PFSK-1 (cell line): ENCODE measurements around the gene ARHGAP12.

ENCODE experiments used
- FOXP2 ChIP-seq: optimal IDR thresholded peaks from 2 replicates; pipeline ENCODE3; 2011; ENCODE audit warnings: borderline replicate concordance, control low read depth, inconsistent platforms; ENCODE audit not compliant: insufficient read depth; ENCODE audit errors: extremely low read length, extremely low read depth
- POLR2AphosphoS5 ChIP-seq: IDR thresholded peaks from 2 replicates; pipeline ENCODE4 v1.6.1; 2012; ENCODE audit warnings: low read depth, mild to moderate bottlenecking, control low read depth, low read length, moderate library complexity
- SIN3A ChIP-seq: IDR thresholded peaks from 2 replicates; pipeline ENCODE4 v1.6.1; 2012; ENCODE audit warnings: mild to moderate bottlenecking, low read length, moderate library complexity, borderline replicate concordance; ENCODE audit not compliant: insufficient read depth
- TAF1 ChIP-seq: IDR thresholded peaks from 2 replicates; pipeline ENCODE4 v1.6.1; 2012; ENCODE audit warnings: low read length, control low read depth, borderline replicate concordance; ENCODE audit not compliant: insufficient read depth
- TF ChIP-seq, protein P1 (sequence below), 2 experiments: IDR thresholded peaks; 2 replicates each; pipeline versions ENCODE4 v1.6.1 to v1.8.0; 2011 to 2012; ENCODE audit warnings: low read depth in 2 of 2, low read length in 2 of 2, control low read depth in 1 of 2, inconsistent platforms in 1 of 2, mild to moderate bottlenecking in 1 of 2, moderate library complexity in 1 of 2; ENCODE audit not compliant: insufficient read depth in 1 of 2

The ARHGAP12 gene

DNA sequence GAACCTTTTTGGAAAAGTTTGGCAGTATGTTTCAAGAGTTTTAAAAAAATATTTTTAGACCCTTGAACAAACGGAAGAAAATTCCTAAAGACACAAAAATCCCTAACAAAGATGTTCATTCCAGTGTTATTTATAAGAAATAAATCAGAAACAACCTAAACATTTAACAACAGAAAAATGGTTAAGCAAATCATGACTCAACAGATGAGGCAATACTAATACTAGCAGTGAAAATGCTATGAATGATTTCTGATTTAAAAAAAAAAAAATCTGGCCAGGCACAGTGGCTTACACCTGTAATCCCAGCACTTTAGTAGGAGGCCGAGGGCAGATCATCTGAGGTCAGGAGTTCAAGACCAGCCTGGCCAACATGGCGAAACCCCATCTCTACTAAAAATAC is 61.0 kb downstream of the ARHGAP12 start:
- TF ChIP-seq FOXP2, result no peak
- TF ChIP-seq TAF1, result no peak
- TF ChIP-seq SIN3A, result no peak
- TF ChIP-seq POLR2AphosphoS5, result no peak
- TF ChIP-seq, protein P1, sequence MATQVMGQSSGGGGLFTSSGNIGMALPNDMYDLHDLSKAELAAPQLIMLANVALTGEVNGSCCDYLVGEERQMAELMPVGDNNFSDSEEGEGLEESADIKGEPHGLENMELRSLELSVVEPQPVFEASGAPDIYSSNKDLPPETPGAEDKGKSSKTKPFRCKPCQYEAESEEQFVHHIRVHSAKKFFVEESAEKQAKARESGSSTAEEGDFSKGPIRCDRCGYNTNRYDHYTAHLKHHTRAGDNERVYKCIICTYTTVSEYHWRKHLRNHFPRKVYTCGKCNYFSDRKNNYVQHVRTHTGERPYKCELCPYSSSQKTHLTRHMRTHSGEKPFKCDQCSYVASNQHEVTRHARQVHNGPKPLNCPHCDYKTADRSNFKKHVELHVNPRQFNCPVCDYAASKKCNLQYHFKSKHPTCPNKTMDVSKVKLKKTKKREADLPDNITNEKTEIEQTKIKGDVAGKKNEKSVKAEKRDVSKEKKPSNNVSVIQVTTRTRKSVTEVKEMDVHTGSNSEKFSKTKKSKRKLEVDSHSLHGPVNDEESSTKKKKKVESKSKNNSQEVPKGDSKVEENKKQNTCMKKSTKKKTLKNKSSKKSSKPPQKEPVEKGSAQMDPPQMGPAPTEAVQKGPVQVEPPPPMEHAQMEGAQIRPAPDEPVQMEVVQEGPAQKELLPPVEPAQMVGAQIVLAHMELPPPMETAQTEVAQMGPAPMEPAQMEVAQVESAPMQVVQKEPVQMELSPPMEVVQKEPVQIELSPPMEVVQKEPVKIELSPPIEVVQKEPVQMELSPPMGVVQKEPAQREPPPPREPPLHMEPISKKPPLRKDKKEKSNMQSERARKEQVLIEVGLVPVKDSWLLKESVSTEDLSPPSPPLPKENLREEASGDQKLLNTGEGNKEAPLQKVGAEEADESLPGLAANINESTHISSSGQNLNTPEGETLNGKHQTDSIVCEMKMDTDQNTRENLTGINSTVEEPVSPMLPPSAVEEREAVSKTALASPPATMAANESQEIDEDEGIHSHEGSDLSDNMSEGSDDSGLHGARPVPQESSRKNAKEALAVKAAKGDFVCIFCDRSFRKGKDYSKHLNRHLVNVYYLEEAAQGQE (IDR thresholded peaks at IDR 0.05; ENCODE audit: insufficient read depth in 1 of 2, low read depth in 2 of 2, low read length in 2 of 2), result no peak

DNA sequence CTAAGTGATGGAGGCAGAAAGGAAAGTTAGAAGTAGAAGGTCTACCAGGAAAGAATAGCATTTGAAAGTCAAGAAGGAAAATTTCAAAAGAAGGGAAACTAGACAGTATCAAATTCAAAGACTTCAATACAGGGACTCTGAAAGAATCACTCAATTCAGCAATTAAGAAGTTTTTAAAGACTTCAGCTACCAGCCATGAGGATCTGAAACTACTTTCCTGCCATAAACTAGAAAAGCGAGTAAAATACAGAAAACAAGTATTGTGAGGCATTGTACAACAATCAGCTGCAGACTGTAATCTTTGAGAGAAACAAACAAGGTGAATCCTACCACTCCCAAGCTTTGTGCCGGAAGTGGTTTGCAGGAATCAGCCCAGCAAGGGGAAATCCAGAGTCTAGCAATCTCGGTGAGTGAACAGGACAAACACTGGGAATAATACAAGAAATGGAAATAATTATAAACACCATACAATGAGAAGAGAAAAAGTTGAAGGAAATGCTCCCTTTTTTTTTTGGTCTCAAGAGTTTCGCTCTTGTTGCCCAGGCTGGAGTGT is 62.4 kb downstream of the ARHGAP12 start:
- TF ChIP-seq SIN3A (no peak), FOXP2 (no peak), POLR2AphosphoS5 (no peak), TAF1 (no peak)
- TF ChIP-seq, protein P1 (IDR thresholded peaks at IDR 0.05; ENCODE audit: insufficient read depth in 1 of 2, low read depth in 2 of 2, low read length in 2 of 2), result no peak

DNA sequence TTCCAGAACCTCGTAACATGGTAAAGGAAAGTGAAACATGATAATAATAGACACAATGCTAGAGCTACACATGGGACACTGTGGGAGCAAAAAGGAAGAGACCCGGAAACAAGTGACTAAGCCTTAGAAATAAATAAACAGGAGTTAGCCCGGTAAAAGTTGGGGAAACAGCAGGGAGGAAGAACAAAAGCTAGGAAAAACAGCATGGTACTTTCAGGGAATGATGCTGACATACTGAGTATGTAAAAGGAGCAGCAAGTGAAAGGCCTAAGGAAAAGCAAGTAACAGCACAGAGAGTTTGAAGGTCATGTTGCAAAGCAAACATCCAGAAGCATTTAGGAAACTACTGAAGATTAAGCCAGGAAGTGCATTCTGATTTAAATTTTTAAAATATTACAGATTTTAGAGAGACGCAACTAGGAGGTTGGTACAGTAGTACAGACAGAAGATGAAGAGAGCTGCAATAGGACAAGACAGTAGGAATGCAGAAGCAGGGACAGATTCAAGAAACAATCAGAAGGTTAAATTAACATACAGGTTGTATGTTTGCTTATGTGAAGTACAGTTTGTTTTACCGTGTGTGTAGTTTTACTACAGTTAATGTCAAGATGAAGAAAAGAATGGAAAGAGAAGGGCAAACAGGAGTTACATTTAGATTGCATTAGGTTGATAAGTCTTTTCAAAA is 63.7 kb downstream of the ARHGAP12 start:
- TF ChIP-seq TAF1, result no peak
- TF ChIP-seq SIN3A, result no peak; the same call in 1 of the 2 replicates
- TF ChIP-seq, protein P1 (IDR thresholded peaks at IDR 0.05; ENCODE audit: insufficient read depth in 1 of 2, low read depth in 2 of 2, low read length in 2 of 2), result no peak
- no peak for TF ChIP-seq FOXP2
- TF ChIP-seq POLR2AphosphoS5, result no peak

DNA sequence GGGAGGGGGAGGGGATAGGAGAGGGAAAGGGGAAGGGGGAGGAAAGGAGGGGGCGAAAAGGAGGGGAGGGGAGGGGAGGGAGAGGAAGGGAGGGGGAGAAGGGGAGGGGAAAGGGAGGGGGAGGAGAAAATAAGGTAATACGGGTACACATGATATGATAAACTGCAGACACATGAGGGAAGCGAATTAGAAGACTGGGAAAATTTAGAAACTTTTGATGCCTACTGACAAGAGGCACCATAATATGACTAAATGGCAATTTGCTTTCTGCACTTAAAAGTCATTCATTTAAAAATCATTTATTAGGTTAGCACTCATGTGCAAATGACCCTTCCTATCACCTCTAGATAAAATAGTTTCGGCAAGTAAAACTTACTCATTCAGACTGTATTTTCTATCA is 73.6 kb downstream of the ARHGAP12 start:
- no peak for TF ChIP-seq SIN3A
- TF ChIP-seq, protein P1 (IDR thresholded peaks at IDR 0.05; ENCODE audit: insufficient read depth in 1 of 2, low read depth in 2 of 2, low read length in 2 of 2), result no peak
- TF ChIP-seq TAF1, result no peak
- TF ChIP-seq FOXP2, result no peak
- no peak for TF ChIP-seq POLR2AphosphoS5
